K562 (cell line): ENCODE measurements around the gene SLC15A1. TPM values are rescaled to one million over a fixed set of nuclear protein-coding genes. Genes with fewer than 3 reads are reported as not detected.

Experiments used
- ATAC-seq: fragments of 200-7000 bp; cut with Tn5 transposase; 3 replicates; pipeline ENCODE4 v1.9.1; 2020; ENCODE audit warnings: moderate library complexity
- BruUV-seq: library from RNA; stranded (reverse); fragments of 400-500 nt; replicated peaks from 2 replicates; lab custom pipeline; 2021; lab: Mats Ljungman, UMichigan
- CTCF ChIA-PET: fragments of 300-600 bp; formaldehyde crosslinking; extraction: SDS; loops from one replicate; lab custom pipeline; 2021; ENCODE audit warnings: low intra/inter-chr PET ratio; lab: Yijun Ruan, JAX
- POLR2A ChIA-PET: fragments of 300-600, 350-650 bp; sonication (Branson Sonifier 250); formaldehyde crosslinking; extraction: SDS; loops from one replicate; lab custom pipeline; 2021; ENCODE audit warnings: antibody characterized with exemption, inconsistent platforms; lab: Yijun Ruan, JAX
- DNase-seq, 4 experiments: peaks; one replicate each; pipeline versions ENCODE4 v3.0.0 to v3.0.0-alpha.2; 2011 to 2018; ENCODE audit warnings: low spot score in 3 of 4, mixed read lengths in 3 of 4; ENCODE audit errors: extremely low read depth in 1 of 4
- FAIRE-seq: peaks from 2 replicates; lab custom pipeline; 2011; peaks lifted over from hg19 to GRCh38; lab: Jason Lieb, UNC
- H2AFZ ChIP-seq: 2 replicates; pipeline ENCODE4 v1.6.0; 2011; ENCODE audit warnings: low read depth, low read length, control low read depth, inconsistent platforms
- H3K27ac ChIP-seq: fragments of 200-600 bp; 3 replicates; pipeline ENCODE4 v1.8.0; 2011; ENCODE audit warnings: low read depth, mild to moderate bottlenecking, control low read depth, inconsistent platforms, low read length, moderate library complexity, mixed read lengths; ENCODE audit errors: extremely low read depth
- H3K27me3 ChIP-seq, 2 experiments: fragments of 300-600 bp in 1 of 2; 2 replicates in 1 of 2; 3 replicates in 1 of 2; pipeline versions ENCODE4 v1.6.0 to v1.8.0; 2011; ENCODE audit warnings: inconsistent platforms in 2 of 2, low read length in 2 of 2, mild to moderate bottlenecking in 1 of 2, mixed read lengths in 1 of 2, moderate library complexity in 1 of 2; ENCODE audit not compliant: control insufficient read depth in 2 of 2, insufficient read depth in 2 of 2
- H3K36me3 ChIP-seq: fragments of 300-600 bp; 3 replicates; pipeline ENCODE4 v1.8.0; 2011; ENCODE audit warnings: mild to moderate bottlenecking, low read length, inconsistent platforms; ENCODE audit not compliant: control insufficient read depth, insufficient read depth
- H3K4me1 ChIP-seq, 2 experiments: fragments of 200-600 bp in 1 of 2; replicated peaks in 1 of 2; 2 replicates in 1 of 2; 3 replicates in 1 of 2; pipeline versions ENCODE4 v1.5.1 to v1.8.0; 2011; ENCODE audit warnings: inconsistent platforms in 2 of 2, low read length in 2 of 2, mild to moderate bottlenecking in 1 of 2, mixed read lengths in 1 of 2, moderate library complexity in 1 of 2; ENCODE audit not compliant: control insufficient read depth in 2 of 2, insufficient read depth in 2 of 2
- H3K4me2 ChIP-seq: 2 replicates; pipeline ENCODE4 v1.6.1; 2011; ENCODE audit warnings: low read length, control low read depth, inconsistent platforms, mixed read lengths; ENCODE audit not compliant: insufficient read depth
- H3K4me3 ChIP-seq: fragments of 200-600 bp; sonication (generic), shearing (Covaris generic); 2 replicates; pipeline ENCODE4 v1.5.1; 2016; ENCODE audit warnings: control low read depth, inconsistent platforms
- H3K79me2 ChIP-seq: fragments of 200-600 bp; 3 replicates; pipeline ENCODE4 v1.8.0; 2011; ENCODE audit warnings: low read length, inconsistent platforms; ENCODE audit not compliant: control insufficient read depth, insufficient read depth
- H3K9ac ChIP-seq, 2 experiments: 2 replicates each; pipeline versions ENCODE4 v1.6.0 to v1.6.1; 2011; ENCODE audit warnings: low read depth in 2 of 2, low read length in 2 of 2, control low read depth in 1 of 2, inconsistent platforms in 1 of 2, mild to moderate bottlenecking in 1 of 2, mixed read lengths in 1 of 2; ENCODE audit not compliant: insufficient read depth in 1 of 2
- H3K9me1 ChIP-seq: one replicate; pipeline ENCODE4 v1.6.0; 2011; ENCODE audit warnings: inconsistent platforms, mild to moderate bottlenecking, low read length, moderate library complexity; ENCODE audit not compliant: control insufficient read depth, insufficient read depth
- H3K9me3 ChIP-seq: replicated peaks from 2 replicates; pipeline ENCODE4 v1.5.1; 2011; ENCODE audit warnings: low read depth, low read length, inconsistent platforms; ENCODE audit not compliant: control insufficient read depth, insufficient read depth
- H4K20me1 ChIP-seq: replicated peaks from 2 replicates; pipeline ENCODE4 v1.6.1; 2011; ENCODE audit warnings: low read length, inconsistent platforms, mixed read lengths; ENCODE audit not compliant: control insufficient read depth, insufficient read depth
- DIDO1 ChIP-seq: fragments of 450-650 bp; IDR thresholded peaks from 2 replicates; pipeline ENCODE4 v1.6.1; 2016; ENCODE audit warnings: low read depth, missing biosample characterization, missing genetic modification characterization
- RFX7 ChIP-seq: fragments of 250-450 bp; sonication (Bioruptor Pico); IDR thresholded peaks from 2 replicates; pipeline ENCODE4 v1.5.1; 2021; ENCODE audit warnings: mild to moderate bottlenecking
- RNF2 ChIP-seq: sonication (generic); IDR thresholded peaks from 2 replicates; pipeline ENCODE4 v1.6.1; 2016
- SRSF9 ChIP-seq: fragments of 200-400 bp; formaldehyde crosslinking; IDR thresholded peaks from 2 replicates; pipeline ENCODE4 v1.6.1; 2017; ENCODE audit warnings: low read depth, low read length, borderline replicate concordance
- in situ Hi-C: fragments of 300-500 bp; cut with MboI; formaldehyde crosslinking; loops from 4 replicates; pipeline ENCODE4 v1.15.0; 2018; ENCODE audit warnings: inconsistent platforms, mixed read lengths
- intact Hi-C: fragments of 100-400 bp; cut with micrococcal nuclease; formaldehyde crosslinking; loops from 2 replicates; pipeline ENCODE4 v1.14.2; 2022
- polyA plus RNA-seq, 8 experiments: library from polyadenylated mRNA; depleted of rRNA in 4 of 8; stranded (reverse) in 5 of 8; unstranded in 3 of 8; fragments of >200 nt; fragmentation: Nextera tagmentation in 2 of 8; fragmentation: Illumina TruSeq in 1 of 8; extraction: Ambion mirVana in 2 of 8; extraction: Trizol in 1 of 8; gene quantifications; 2 replicates each; pipeline versions ENCODE4 v1.2.1 to v1.2.3, GENCODE V29; 2011 to 2014; ENCODE audit warnings: inconsistent platforms in 1 of 8, missing spikeins in 1 of 8
- total RNA-seq, 7 experiments: library from RNA; depleted of rRNA in 6 of 7; stranded (reverse); fragments of >200 nt in 6 of 7; fragmentation: Illumina TruSeq in 2 of 7; extraction: Trizol in 2 of 7; gene quantifications; 2 replicates each; pipeline versions ENCODE4 v1.2.1 to v1.2.3, GENCODE V29; 2011 to 2021; ENCODE audit warnings: low replicate concordance in 1 of 7
- TF ChIP-seq, protein P1 (sequence below): IDR thresholded peaks from 2 replicates; pipeline ENCODE4 v1.6.1; 2011; ENCODE audit warnings: borderline replicate concordance, low read depth, mild to moderate bottlenecking, moderate library complexity, low read length; ENCODE audit not compliant: insufficient read depth, poor library complexity, severe bottlenecking
- TF ChIP-seq, protein P2 (sequence below): sonication (generic); formaldehyde crosslinking; IDR thresholded peaks from 2 replicates; pipeline ENCODE4 v1.9.0; 2022; ENCODE audit warnings: mild to moderate bottlenecking, missing genetic modification reagents

SLC15A1 gene
- total and polyA plus RNA-seq, 9 of the 15 experiments (the other 6 are each of a cell fraction or from before 2014, with no cell fraction given), result not detected

DNA sequence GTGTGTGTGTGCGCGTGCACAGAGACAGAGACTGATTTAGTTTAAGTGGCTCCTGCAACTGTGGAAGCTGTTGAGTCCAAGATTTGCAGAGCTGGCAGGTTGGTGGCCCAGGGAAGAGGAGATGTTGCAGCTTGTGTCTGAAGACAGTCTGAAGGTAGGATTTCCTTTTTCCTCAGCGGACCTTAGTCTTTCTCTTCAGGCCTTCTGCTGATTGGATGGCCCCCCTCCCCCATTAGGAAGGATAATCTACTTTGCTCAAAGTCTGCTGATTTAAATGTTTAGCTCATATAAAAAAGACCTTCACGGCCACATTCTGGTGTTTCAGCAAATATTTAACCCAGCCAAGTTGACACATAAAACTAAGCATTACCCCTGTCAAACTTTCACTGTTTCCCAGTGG lies 84.3 kb downstream of the SLC15A1 start (continued):
- TF ChIP-seq, protein P1, sequence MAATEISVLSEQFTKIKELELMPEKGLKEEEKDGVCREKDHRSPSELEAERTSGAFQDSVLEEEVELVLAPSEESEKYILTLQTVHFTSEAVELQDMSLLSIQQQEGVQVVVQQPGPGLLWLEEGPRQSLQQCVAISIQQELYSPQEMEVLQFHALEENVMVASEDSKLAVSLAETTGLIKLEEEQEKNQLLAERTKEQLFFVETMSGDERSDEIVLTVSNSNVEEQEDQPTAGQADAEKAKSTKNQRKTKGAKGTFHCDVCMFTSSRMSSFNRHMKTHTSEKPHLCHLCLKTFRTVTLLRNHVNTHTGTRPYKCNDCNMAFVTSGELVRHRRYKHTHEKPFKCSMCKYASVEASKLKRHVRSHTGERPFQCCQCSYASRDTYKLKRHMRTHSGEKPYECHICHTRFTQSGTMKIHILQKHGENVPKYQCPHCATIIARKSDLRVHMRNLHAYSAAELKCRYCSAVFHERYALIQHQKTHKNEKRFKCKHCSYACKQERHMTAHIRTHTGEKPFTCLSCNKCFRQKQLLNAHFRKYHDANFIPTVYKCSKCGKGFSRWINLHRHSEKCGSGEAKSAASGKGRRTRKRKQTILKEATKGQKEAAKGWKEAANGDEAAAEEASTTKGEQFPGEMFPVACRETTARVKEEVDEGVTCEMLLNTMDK, result no peak

DNA sequence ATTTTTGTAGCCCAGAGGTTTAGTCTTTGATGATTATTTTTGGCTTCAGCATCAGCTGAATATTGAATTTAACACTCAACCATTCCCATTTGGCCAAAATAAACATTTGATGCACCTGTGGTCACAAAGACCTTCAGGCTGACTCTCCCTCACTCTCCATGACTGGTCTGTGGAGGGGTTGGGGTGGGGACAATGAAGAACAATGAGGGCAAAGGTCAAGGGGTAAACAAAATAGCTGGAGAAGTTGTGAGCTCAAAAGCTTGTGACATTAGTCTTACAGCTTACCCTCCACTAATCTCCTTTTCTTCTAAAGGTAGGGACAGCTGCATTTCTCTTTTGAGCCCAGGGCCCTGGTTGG lies 86.9 kb downstream of the SLC15A1 start:
- Histone ChIP-seq H3K4me2 (no peak overlapping the region), H3K4me1 (no peaks in the 10 kb centered on the region), H4K20me1 (no peaks in the 10 kb centered on the region), H3K36me3 (no peaks in the 10 kb centered on the region), H3K27ac (no peak overlapping the region), H3K9ac (no peak overlapping the region), H3K4me3 (no peak overlapping the region), H3K9me3 (no peaks in the 10 kb centered on the region), H3K27me3 (peaks cover 2 to 40% of the 10 kb centered on the region in 2 experiments; a peak in 4 of 5 replicates), H3K9me1 (no peaks in the 10 kb centered on the region), H2AFZ (no peak overlapping the region), H3K79me2 (no peaks in the 10 kb centered on the region)
- no TSS peak for BruUV-seq
- in situ Hi-C loops (no loop called here), intact Hi-C loops (no loop called here)
- ChIA-PET POLR2A (interaction anchor here (0.6 to 0.7 kb wide), 2 partner anchors 82 to 830 kb away, joined by 3 to 4 read pairs; no protein-coding TSS in a partner anchor), CTCF (no interaction called here)
- DNase-seq, result no peak
- no peak for TF ChIP-seq DIDO1 (tag)
- no peak for TF ChIP-seq RNF2
- TF ChIP-seq SRSF9, result no peak
- no peak for TF ChIP-seq RFX7 (CRISPR knock-in tag)
- TF ChIP-seq, protein P2, sequence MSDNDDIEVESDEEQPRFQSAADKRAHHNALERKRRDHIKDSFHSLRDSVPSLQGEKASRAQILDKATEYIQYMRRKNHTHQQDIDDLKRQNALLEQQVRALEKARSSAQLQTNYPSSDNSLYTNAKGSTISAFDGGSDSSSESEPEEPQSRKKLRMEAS (CRISPR knock-in tag), result no peak
- FAIRE-seq, result no peak
- no peak for ATAC-seq
